Measurements from ENCODE around the gene GIMAP5. TPM values are rescaled to one million over a fixed set of nuclear protein-coding genes. Genes with fewer than 3 reads are reported as not detected.

GIMAP5 gene
- total RNA-seq, 1 donor from 2014 or later: not detected

DNA sequence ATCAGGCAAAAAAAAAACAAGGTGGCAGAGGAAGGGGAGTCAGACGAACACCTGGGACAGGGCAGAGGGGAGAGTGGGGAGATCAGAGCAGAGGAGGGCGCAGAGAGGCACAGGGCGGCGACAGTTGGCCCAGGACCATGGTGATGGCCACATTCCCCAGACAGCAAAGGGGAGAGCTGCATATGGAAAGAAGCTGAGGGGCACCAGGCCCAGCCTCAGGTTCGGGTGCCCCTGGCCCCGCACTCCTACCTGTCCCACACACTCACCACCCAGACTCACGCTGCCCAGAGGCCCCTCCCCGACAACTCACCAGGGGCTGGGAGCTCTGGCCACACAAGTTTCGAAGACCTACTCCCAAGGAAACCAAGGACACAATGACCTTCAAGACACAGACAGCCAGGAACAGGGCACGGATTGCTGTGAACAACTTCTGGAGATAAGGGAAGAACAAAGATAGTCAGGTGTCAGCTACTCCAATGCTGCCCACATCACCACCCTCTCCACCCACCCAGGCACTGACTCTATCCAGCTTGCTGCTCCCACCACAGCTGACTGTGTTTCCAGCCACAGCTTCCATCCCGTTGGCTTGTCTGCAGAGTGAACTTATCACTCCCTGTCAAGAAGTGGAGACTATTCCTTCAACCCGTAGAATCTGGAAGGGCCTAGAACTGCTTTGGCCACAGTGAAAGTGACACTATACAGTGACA lies 54.7 kb downstream of the GIMAP5 start:
- H3K27me3 Mint-ChIP-seq: peaks cover 5% of the 10 kb centered on the region
- DNase-seq (ENCODE audit: low spot score, unreplicated experiment): no peak
- H3K9me3 Mint-ChIP-seq (ENCODE audit: low read depth): no peaks in the 10 kb centered on the region
- H3K4me3 Mint-ChIP-seq (ENCODE audit: low read depth): no peak overlapping the region
- peaks cover 2% of the 10 kb centered on the region for H3K4me1 Mint-ChIP-seq (ENCODE audit: low read depth)
- H3K36me3 Mint-ChIP-seq (ENCODE audit: insufficient read depth): no peaks in the 10 kb centered on the region
- no peak for TF ChIP-seq CTCF (IDR thresholded peaks at IDR 0.05; ENCODE audit: unreplicated experiment)
- no peak overlapping the region for H3K27ac Mint-ChIP-seq

Other genes with a start within 250 kb of the GIMAP5 start
- not detected in 2 replicates for gene GIMAP7, start 222.5 kb upstream of the GIMAP5 start, total RNA-seq
- not detected in 2 replicates for gene GIMAP4, start 170.0 kb upstream of the GIMAP5 start, total RNA-seq
- not detected in 2 replicates for gene GIMAP6, start 105.0 kb upstream of the GIMAP5 start, total RNA-seq
- gene GIMAP2, start 51.7 kb upstream of the GIMAP5 start, total RNA-seq: not detected in 2 replicates
- not detected in 2 replicates for gene GIMAP1, start 20.8 kb upstream of the GIMAP5 start, total RNA-seq
- gene TMEM176B, start 62.9 kb downstream of the GIMAP5 start, total RNA-seq: 8.9 TPM in 2 replicates
- 8.0 and 9.6 TPM in 2 replicates for gene TMEM176A, start 63.4 kb downstream of the GIMAP5 start, total RNA-seq
- 1.9 and 2.9 TPM in 2 replicates for gene AOC1, start 115.1 kb downstream of the GIMAP5 start, total RNA-seq
- 6.9 and 9.4 TPM in 2 replicates for gene KCNH2, start 240.9 kb downstream of the GIMAP5 start, total RNA-seq

Data from progenitor cell of endocrine pancreas (in vitro differentiated cells).